Bronchial epithelial cell (primary cell): Measurements from ENCODE around the gene PPTC7. TPM values are rescaled to one million over a fixed set of nuclear protein-coding genes. Genes with fewer than 3 reads are reported as not detected.
"Not testable (repeated sequence)": the region's sequence is repeated elsewhere in the genome, so short reads cannot be mapped to it uniquely, and the experiment has no call there.

Experiments used
- DNase-seq: peaks from one replicate; pipeline ENCODE4 v3.0.0-alpha.2; 2010; ENCODE audit warnings: low read depth
- FAIRE-seq: peaks from 2 replicates; lab custom pipeline; 2011; peaks lifted over from hg19 to GRCh38; lab: Jason Lieb, UNC
- H3K27me3 ChIP-seq: 2 replicates; pipeline ENCODE4 v1.5.1; 2011; ENCODE audit warnings: low read length; ENCODE audit not compliant: control insufficient read depth, insufficient read depth
- H3K36me3 ChIP-seq: 2 replicates; pipeline ENCODE4 v1.5.1; 2011; ENCODE audit warnings: low read length; ENCODE audit not compliant: control insufficient read depth, insufficient read depth
- H3K4me3 ChIP-seq: 2 replicates; pipeline ENCODE4 v1.5.1; 2011; ENCODE audit warnings: mild to moderate bottlenecking, low read depth, low read length, control low read depth
- total RNA-seq: library from RNA; depleted of rRNA; stranded (reverse); fragments of >200 nt; gene quantifications from 2 replicates; pipeline ENCODE4 v1.2.1, GENCODE V29; 2014
- TF ChIP-seq, protein P1 (sequence below): IDR thresholded peaks from 2 replicates; pipeline ENCODE4 v1.5.1; 2011; ENCODE audit warnings: mild to moderate bottlenecking, moderate library complexity, low read length, control low read depth, inconsistent platforms; ENCODE audit not compliant: insufficient read depth, severe bottlenecking

Gene PPTC7
- total RNA-seq, 1 donor from 2014 or later, result 10.8 TPM

DNA sequence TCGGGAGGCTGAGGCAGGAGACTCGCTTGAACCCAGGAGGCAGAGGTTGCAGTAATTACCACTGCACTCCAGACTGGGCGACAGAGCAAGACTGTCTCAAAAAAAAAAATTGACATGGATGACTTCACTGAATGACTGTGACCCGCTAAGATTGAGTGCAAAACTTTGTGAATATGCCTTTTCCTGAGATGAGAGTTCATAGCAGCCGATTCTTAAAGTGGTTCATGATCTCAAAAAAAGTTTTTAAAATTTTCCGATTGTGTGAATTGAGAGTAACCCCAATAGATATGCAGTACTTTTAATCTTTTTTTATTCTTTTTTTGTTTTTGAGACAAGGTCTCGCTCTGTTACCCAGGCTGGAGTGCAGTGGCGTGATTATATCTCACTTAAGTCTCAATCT is 32.1 kb upstream of the PPTC7 start:
- no peak overlapping the region for H3K4me3 ChIP-seq
- TF ChIP-seq, protein P1, sequence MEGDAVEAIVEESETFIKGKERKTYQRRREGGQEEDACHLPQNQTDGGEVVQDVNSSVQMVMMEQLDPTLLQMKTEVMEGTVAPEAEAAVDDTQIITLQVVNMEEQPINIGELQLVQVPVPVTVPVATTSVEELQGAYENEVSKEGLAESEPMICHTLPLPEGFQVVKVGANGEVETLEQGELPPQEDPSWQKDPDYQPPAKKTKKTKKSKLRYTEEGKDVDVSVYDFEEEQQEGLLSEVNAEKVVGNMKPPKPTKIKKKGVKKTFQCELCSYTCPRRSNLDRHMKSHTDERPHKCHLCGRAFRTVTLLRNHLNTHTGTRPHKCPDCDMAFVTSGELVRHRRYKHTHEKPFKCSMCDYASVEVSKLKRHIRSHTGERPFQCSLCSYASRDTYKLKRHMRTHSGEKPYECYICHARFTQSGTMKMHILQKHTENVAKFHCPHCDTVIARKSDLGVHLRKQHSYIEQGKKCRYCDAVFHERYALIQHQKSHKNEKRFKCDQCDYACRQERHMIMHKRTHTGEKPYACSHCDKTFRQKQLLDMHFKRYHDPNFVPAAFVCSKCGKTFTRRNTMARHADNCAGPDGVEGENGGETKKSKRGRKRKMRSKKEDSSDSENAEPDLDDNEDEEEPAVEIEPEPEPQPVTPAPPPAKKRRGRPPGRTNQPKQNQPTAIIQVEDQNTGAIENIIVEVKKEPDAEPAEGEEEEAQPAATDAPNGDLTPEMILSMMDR, result no peak
- H3K27me3 ChIP-seq, result no peaks in the 10 kb centered on the region
- FAIRE-seq (no peak), DNase-seq (no peak)
- no peaks in the 10 kb centered on the region for H3K36me3 ChIP-seq

DNA sequence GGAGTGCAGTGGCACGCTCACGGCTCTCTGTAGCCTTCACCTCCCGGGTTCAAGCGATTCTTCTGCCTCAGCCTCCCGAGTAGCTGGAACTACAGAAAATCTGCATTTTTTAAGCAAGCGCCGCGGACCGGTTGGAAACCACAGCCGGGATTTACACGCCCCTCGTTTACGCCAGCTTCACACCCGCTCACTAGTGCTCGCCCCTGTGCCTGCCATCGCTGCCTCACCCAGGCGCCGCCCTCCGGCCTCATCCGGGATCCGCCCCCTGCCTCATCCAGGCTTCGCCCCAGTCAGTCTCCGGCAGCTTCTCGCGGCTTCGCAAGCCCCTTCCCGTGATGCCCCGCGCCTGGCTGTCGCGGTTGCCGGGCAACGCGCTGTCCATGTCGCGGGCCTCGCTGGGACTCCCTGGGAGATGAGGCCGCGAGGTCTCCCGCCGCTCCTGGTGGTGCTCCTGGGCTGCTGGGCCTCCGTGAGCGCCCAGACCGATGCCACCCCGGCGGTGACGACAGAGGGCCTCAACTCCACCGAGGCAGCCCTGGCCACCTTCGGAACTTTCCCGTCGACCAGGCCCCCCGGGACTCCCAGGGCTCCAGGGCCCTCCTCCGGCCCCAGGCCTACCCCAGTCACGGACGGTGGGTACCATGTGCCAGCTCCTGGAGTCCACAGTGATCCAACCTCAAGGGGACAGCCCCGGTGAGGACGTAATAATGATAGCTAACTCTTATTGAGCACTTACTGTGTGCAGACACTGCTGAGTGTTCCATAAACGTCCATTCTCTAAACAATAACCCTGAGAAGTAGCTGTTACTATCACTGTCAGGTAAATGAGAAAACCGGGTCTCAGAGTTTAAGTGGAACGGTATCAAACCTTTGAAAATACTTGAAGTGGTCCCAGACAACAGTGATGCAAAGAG is 30.9 kb upstream of the PPTC7 start, which contains the start of gene TCTN1:
Gene TCTN1 (plus strand): TSS at position 359 of the 914 bp plus-strand sequence. CDS start 54 bp downstream, at position 413.
- FAIRE-seq (no peak), DNase-seq (peak; percentile 88)
- peak within 1 kb of the TSS; percentile 52 for H3K4me3 ChIP-seq
- H3K36me3 ChIP-seq, result no peaks in the 10 kb centered on the region
- TF ChIP-seq, protein P1, result peak; percentile 34
- no peaks in the 10 kb centered on the region for H3K27me3 ChIP-seq

DNA sequence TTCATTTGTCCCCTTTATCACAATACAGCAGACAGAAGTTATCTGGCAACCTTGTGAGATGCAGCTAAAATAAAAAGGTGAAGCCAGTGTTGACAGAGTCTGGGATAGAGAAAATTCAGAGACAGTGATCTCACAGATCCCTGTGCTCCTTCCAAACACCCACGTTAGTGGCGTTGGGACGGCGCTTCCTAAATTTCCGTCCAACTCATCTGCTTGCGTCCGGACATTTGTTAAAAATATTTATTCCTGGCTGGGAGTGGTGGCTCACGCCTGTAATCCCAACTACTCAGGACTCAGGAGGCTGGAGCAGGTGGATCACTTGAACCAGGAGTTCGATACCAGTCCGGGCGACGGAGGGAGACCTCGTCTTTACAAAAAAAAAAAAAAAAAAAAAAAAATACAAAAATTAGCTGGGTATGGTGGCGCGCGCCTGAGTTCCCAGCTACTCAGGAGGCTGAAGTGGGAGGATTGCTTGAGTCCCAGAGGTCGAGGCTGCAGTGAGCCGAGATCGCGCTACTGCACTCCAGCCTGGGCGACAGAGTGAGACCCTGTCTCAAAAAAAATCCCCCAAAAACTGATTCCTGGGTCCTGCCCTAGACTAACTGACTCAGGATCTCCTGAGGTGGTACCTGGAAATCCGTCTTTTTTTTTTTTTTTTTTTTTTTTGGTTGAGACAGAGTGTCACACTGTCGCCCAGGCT is 30.1 kb upstream of the PPTC7 start:
- DNase-seq (no peak), FAIRE-seq (no peak)
- Histone ChIP-seq H3K4me3 (peak overlapping the region; percentile 52), H3K27me3 (no peaks in the 10 kb centered on the region), H3K36me3 (no peaks in the 10 kb centered on the region)
- TF ChIP-seq, protein P1, result no peak

DNA sequence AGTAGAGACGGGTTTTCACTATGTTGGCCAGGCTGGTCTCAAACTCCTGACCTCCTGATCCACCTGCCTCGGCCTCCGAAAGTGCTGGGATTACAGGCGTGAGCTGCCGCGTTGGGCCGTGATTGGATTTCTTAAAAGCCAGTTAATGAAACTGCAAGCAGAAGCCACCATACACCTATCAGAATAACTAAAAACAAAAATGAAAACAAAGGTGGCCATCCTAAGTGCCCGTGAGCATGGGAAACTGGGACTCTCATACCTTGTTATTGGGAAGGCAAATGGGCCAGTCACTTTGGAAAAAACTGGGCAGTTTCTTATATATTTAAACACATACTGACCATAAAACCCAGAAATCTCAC is 23.1 kb upstream of the PPTC7 start:
- no peak for DNase-seq
- Histone ChIP-seq H3K27me3 (no peaks in the 10 kb centered on the region), H3K36me3 (no peaks in the 10 kb centered on the region), H3K4me3 (no peak overlapping the region)
- TF ChIP-seq, protein P1, result no peak
- FAIRE-seq, result no peak

DNA sequence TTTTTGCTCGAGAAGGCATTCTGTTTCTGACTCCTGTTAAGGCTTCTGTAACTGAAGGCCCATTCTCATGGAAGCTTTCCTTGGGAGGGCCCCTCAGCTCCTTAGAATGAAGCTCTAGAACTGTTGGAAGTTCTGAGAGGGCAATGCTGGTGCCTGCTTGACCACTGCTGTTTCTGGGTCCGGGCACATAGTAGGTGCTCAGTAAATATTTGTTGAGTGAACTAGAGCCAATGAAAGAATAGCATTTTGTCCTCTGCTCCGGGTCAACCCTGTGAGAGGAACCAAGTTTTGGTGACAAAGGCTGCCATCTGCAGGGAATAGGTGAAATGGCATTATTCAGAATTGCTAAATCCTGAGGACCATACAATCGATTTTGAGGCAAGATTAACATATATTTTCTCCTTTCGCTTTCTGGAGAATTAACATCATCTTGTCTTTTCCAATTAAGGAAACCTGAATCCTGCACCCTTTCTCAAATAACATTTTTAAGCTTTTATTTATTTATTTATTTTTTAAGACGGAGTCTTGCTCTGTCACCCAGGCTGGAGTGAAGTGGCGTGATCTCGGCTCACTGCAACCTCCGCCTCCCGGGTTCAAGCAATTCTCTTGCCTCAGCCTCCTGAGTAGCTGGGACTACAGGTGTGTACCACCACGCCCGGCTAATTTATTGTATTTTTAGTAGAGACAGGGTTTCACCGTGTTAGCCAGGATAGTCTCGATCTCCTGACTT is 19.1 kb upstream of the PPTC7 start:
- FAIRE-seq, H3K27me3 ChIP-seq, H3K4me3 ChIP-seq, H3K36me3 ChIP-seq: not testable (repeated sequence)
- TF ChIP-seq, protein P1, result peak; percentile 61
- peak; percentile 59 for DNase-seq
